Left lung (tissue), 10 donors: Measurements from ENCODE around the gene FAP. TPM values are rescaled to one million over a fixed set of nuclear protein-coding genes. Genes with fewer than 3 reads are reported as not detected.

ENCODE experiments used
- ATAC-seq: fragments of 200-7000 bp; cut with Tn5 transposase; one replicate; pipeline ENCODE4 v1.9.1; 2020; ENCODE audit warnings: moderate library complexity
- DNase-seq, 4 donors: peaks; one replicate each; pipeline ENCODE4 v3.0.0-alpha.2; 2013 to 2020
- H3K27ac ChIP-seq, 2 donors: fragments of 200-600 bp; sonication (generic) in 1 of 2; one replicate each; pipeline versions ENCODE4 v1.5.0 to v1.8.0; 2020 to 2021
- H3K27me3 ChIP-seq, 2 donors: fragments of 200-600 bp; sonication (generic) in 1 of 2; one replicate each; pipeline versions ENCODE4 v1.5.0 to v1.8.0; 2020 to 2021
- H3K36me3 ChIP-seq, 2 donors: fragments of 200-600 bp; sonication (generic) in 1 of 2; one replicate each; pipeline versions ENCODE4 v1.5.0 to v1.8.0; 2020 to 2021
- H3K4me1 ChIP-seq, 2 donors: fragments of 200-600 bp; one replicate each; pipeline ENCODE4 v1.8.0; 2021
- H3K4me3 ChIP-seq, 2 donors: fragments of 200-600 bp; sonication (generic) in 1 of 2; one replicate each; pipeline versions ENCODE4 v1.5.0 to v1.8.0; 2020 to 2021; ENCODE audit warnings: mild to moderate bottlenecking in 1 of 2
- H3K9me3 ChIP-seq, 2 donors: fragments of 200-600 bp; sonication (generic) in 1 of 2; one replicate each; pipeline versions ENCODE4 v1.5.0 to v1.8.0; 2020 to 2021
- CTCF ChIP-seq, 2 donors: fragments of 200-600 bp; sonication (generic) in 1 of 2; IDR thresholded peaks; one replicate each; pipeline versions ENCODE4 v1.5.0 to v1.8.0; 2021; ENCODE audit warnings: antibody characterized with exemption in 2 of 2
- intact Hi-C, 2 donors: fragments of 100-400 bp; cut with DNase I; formaldehyde crosslinking; loops; one replicate each; pipeline versions ENCODE4 v1.11.2 to v1.14.2; 2022
- polyA plus RNA-seq, 6 donors: library from polyadenylated mRNA; unstranded; fragments of 120-200 nt; gene quantifications; one replicate each; pipeline ENCODE4 v1.2.1, GENCODE V29; 2013; ENCODE audit not compliant: insufficient read length in 6 of 6
- total RNA-seq, 2 donors: library from RNA; stranded (reverse); fragmentation: NEBNext Ultra II Directional; extraction: Animal tissue kit (Norgen Biotek cat#: 25700); gene quantifications; one replicate each; pipeline ENCODE4 v1.2.1, GENCODE V29; 2021
- donor health status: DM: no; HTN: yes; CAD: no.
- donor health status: DM: no; HTN: no; CAD: no.

FAP gene
- total and polyA plus RNA-seq, 8 donors = 15.0 to 43.7 (median 25.4) TPM

DNA sequence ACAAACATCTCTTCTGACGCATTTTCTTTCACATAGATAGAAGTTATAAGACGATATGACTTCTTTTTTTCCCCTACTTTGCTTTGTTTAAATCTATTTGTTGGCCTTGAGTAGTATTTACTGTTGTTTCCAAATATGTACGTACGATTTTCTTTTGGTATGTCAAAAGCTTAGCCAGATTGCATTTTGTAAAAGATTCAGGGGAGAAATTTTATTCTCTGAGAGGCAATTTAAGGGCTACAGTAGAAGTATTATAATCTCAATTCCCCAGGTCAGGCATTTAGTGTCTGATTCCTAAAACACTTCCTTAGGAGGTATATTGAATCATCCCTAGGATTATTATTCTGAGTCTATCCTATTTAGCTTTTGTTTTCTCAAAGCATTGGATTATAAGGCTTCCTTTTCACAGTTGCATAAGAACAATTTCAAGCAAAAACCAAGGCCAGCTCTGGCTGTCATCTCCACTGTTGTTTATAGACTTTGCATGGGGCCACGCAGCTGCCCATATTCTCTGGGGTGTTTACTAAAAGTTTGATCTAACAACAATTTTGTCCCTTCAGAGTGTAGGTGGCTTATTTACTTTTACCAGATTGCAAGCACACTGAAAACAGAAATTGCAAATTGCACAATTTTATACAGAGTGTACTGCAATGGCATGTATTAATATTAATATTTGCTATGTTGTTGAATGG, 57.6 kb downstream of the FAP start:
- no peaks in the 10 kb centered on the region for H3K27me3 ChIP-seq
- DNase-seq = no peak
- intact Hi-C loops = no loop called here
- H3K9me3 ChIP-seq = no peaks in the 10 kb centered on the region
- H3K4me1 ChIP-seq = no peaks in the 10 kb centered on the region
- TF ChIP-seq CTCF (IDR thresholded peaks at IDR 0.05) = no peak
- H3K27ac ChIP-seq = no peak overlapping the region
- no peak overlapping the region for H3K4me3 ChIP-seq
- H3K36me3 ChIP-seq = no peaks in the 10 kb centered on the region
- ATAC-seq = no peak

DNA sequence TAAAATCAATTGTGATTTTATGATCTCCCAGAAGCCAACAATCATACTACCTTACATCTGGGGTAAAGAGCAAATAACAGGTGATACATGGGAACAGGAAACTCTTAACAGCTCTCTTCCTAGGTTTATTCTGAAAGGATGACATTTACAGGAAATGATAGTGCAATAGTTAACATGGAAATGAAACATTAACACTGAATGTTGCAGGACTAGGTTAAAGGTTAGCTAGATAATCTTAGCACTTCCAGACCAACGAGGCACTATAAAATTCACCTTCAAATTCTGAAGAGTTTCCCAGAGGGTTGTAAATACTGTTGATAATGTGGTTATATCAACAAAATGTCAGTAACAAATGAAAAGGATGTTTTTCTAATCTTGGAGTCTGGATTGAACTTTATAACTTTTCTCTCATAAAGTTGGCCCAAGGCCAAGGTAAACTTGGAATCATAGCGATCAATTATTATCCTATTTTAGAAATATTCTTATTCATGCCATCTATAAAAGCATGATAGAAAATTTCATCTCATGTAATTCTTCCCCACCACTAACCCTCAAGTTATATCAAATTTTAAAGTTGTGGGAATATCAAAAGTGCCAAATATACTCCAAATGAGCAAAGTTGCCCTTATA, 58.3 kb downstream of the FAP start:
- H3K9me3 ChIP-seq = no peaks in the 10 kb centered on the region
- H3K4me3 ChIP-seq = no peak overlapping the region

DNA sequence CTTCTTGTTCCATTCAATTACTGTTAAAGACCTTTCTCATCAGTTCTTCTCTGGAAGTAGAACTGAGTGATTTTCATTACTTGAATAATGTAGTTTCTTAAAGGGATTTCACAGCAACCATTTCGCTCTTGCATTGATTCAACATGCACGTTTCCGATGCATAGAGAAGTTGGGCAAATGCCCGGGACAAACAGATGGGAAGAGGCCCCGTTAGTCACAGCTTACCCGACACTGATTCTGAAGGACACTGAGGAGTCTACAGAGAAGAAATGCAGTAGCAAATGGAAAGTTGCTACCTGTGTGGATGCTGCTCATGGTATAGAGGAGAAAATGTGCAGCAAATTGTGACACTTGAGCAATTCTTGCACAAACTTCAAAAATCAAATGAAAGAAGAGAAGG, 58.9 kb downstream of the FAP start:
- no peak overlapping the region for H3K27ac ChIP-seq
- TF ChIP-seq CTCF (IDR thresholded peaks at IDR 0.05) = no peak
- no peaks in the 10 kb centered on the region for H3K4me1 ChIP-seq
- no peak overlapping the region for H3K4me3 ChIP-seq
- ATAC-seq (no peak), DNase-seq (no peak)
- intact Hi-C loops = no loop called here
- H3K36me3 ChIP-seq = no peaks in the 10 kb centered on the region
- no peaks in the 10 kb centered on the region for H3K27me3 ChIP-seq
- H3K9me3 ChIP-seq = no peaks in the 10 kb centered on the region

More for the DNA sequence above, 58.3 kb downstream of the FAP start:
- ATAC-seq (no peak), DNase-seq (no peak)
- Histone ChIP-seq H3K27ac (no peak overlapping the region), H3K4me1 (no peaks in the 10 kb centered on the region), H3K27me3 (no peaks in the 10 kb centered on the region), H3K36me3 (no peaks in the 10 kb centered on the region)
- intact Hi-C loops = no loop called here
- no peak for TF ChIP-seq CTCF (IDR thresholded peaks at IDR 0.05)

DNA sequence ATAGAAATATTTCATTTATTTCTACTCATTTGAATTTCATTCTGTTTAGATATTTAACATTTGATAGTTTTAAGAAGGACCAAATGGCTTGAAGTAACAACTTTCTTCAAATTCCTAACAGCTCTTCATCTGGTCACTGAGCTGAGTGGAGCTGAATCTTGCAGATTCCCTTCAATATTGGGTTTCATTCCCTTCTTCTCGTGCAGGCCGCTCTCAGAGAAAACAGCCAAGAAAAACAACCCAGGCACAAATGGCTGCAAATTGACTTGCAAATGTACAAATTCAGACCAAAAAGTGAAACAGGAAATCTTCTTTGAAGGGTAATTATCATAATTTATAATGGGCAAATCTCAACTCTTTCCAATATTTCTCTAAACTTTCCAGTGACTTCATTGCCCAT, 60.9 kb downstream of the FAP start:
- intact Hi-C loops = no loop called here
- no peak overlapping the region for H3K27ac ChIP-seq
- TF ChIP-seq CTCF (IDR thresholded peaks at IDR 0.05) = no peak

DNA sequence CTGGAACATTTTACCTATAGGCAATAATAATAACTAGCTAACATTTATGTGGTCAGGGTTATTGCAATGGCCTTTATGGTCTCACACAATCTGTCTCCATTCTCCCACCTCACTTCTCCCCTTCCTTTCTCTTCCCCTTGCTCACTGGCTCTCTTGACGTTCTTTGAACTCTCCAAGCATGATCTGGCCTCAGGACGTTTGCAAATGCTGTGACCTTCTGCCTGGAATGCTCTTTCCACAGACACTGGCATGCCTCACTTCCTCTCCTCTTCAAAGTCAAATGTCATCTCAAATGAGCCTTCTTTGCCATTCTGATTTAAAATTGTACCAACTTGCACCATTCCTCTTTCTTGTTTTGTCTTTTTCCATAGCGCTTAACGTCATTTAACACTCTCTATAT, 65.9 kb downstream of the FAP start:
- H3K27ac ChIP-seq = no peak overlapping the region
- no peaks in the 10 kb centered on the region for H3K27me3 ChIP-seq
- H3K9me3 ChIP-seq = no peaks in the 10 kb centered on the region
- no peaks in the 10 kb centered on the region for H3K4me1 ChIP-seq
- intact Hi-C loops = no loop called here
- DNase-seq (no peak), ATAC-seq (no peak)
- no peaks in the 10 kb centered on the region for H3K36me3 ChIP-seq
- no peak overlapping the region for H3K4me3 ChIP-seq
- TF ChIP-seq CTCF (IDR thresholded peaks at IDR 0.05) = no peak

More for the DNA sequence above, 60.9 kb downstream of the FAP start:
- Histone ChIP-seq H3K36me3 (no peaks in the 10 kb centered on the region), H3K9me3 (no peaks in the 10 kb centered on the region), H3K4me1 (no peaks in the 10 kb centered on the region), H3K27me3 (no peaks in the 10 kb centered on the region), H3K4me3 (no peak overlapping the region)
- no peak for ATAC-seq
- no peak for DNase-seq
